GM12878 (cell line): Measurements from ENCODE around the gene DIAPH2. TPM values are rescaled to one million over a fixed set of nuclear protein-coding genes. Genes with fewer than 3 reads are reported as not detected.

Experiments used
- ATAC-seq: fragments of 200-7000 bp; cut with Tn5 transposase; 3 replicates; pipeline ENCODE4 v1.9.1; 2020; ENCODE audit warnings: mild to moderate bottlenecking, moderate library complexity
- BruUV-seq: library from RNA; stranded (reverse); fragments of 400-500 nt; replicated peaks from 2 replicates; lab custom pipeline; 2021; lab: Mats Ljungman, UMichigan
- CTCF ChIA-PET: fragments of 300-600 bp; sonication (Branson Sonifier 250); formaldehyde crosslinking; extraction: SDS; loops from one replicate; lab custom pipeline; 2021; ENCODE audit warnings: inconsistent platforms; lab: Yijun Ruan, JAX
- POLR2A ChIA-PET: fragments of 350-600 bp; formaldehyde crosslinking; extraction: SDS; loops from one replicate; lab custom pipeline; 2021; ENCODE audit warnings: inconsistent platforms; lab: Charles Lee
- RAD21 ChIA-PET: fragments of 300-600 bp; sonication (Branson Sonifier 250); formaldehyde crosslinking; loops from one replicate; lab custom pipeline; 2023; ENCODE audit warnings: antibody characterized with exemption; ENCODE audit not compliant: unreplicated experiment; lab: Charles Lee
- SMC1A ChIA-PET: fragments of 300-600 bp; sonication (Branson Sonifier 250); formaldehyde crosslinking; loops from one replicate; lab custom pipeline; 2023; ENCODE audit not compliant: unreplicated experiment, uncharacterized antibody; lab: Charles Lee
- DNase-seq: peaks from one replicate; pipeline ENCODE4 v3.0.0-alpha.2; 2011; ENCODE audit warnings: low read depth, low spot score
- FAIRE-seq: peaks from 3 replicates; lab custom pipeline; 2011; peaks lifted over from hg19 to GRCh38; lab: Jason Lieb, UNC
- H2AFZ ChIP-seq: 2 replicates; pipeline ENCODE4 v1.6.0; 2011; ENCODE audit warnings: low read depth, low read length, control low read depth; ENCODE audit not compliant: control insufficient read depth
- H3K27ac ChIP-seq: 2 replicates; pipeline ENCODE4 v1.5.1; 2011; ENCODE audit warnings: control low read depth; ENCODE audit not compliant: control insufficient read depth, insufficient read depth
- H3K27me3 ChIP-seq, 2 experiments: replicated peaks in 1 of 2; 2 replicates each; pipeline versions ENCODE4 v1.6.0 to v1.6.1; 2011; ENCODE audit warnings: low read length in 1 of 2; ENCODE audit not compliant: control insufficient read depth in 2 of 2, insufficient read depth in 2 of 2
- H3K36me3 ChIP-seq, 2 experiments: 2 replicates each; pipeline ENCODE4 v1.5.1; 2011; ENCODE audit warnings: low read length in 1 of 2; ENCODE audit not compliant: control insufficient read depth in 2 of 2, insufficient read depth in 2 of 2
- H3K4me1 ChIP-seq: 2 replicates; pipeline ENCODE4 v1.6.1; 2011; ENCODE audit warnings: mild to moderate bottlenecking, low read length, moderate library complexity, mixed read lengths; ENCODE audit not compliant: control insufficient read depth, insufficient read depth
- H3K4me2 ChIP-seq: 2 replicates; pipeline ENCODE4 v1.6.0; 2011; ENCODE audit warnings: control low read depth; ENCODE audit not compliant: control insufficient read depth, insufficient read depth
- H3K4me3 ChIP-seq: fragments of 200-600 bp; sonication (generic); 2 replicates; pipeline ENCODE4 v1.5.1; 2016
- H3K79me2 ChIP-seq: 2 replicates; pipeline ENCODE4 v1.6.0; 2011; ENCODE audit warnings: low read length; ENCODE audit not compliant: control insufficient read depth, insufficient read depth
- H3K9ac ChIP-seq: 2 replicates; pipeline ENCODE4 v1.8.0; 2011; ENCODE audit warnings: low read length, control low read depth, mixed read lengths; ENCODE audit not compliant: control insufficient read depth, insufficient read depth
- H3K9me3 ChIP-seq: replicated peaks from 3 replicates; pipeline ENCODE4 v1.5.1; 2011; ENCODE audit warnings: mild to moderate bottlenecking, low read length; ENCODE audit not compliant: control insufficient read depth, insufficient read depth
- H4K20me1 ChIP-seq: 2 replicates; pipeline ENCODE4 v1.6.0; 2011; ENCODE audit not compliant: control insufficient read depth, insufficient read depth
- E4F1 ChIP-seq: fragments of 450-650 bp; IDR thresholded peaks from 2 replicates; pipeline ENCODE4 v1.6.1; 2018; ENCODE audit warnings: borderline replicate concordance, mild to moderate bottlenecking; ENCODE audit not compliant: partially characterized antibody
- NBN ChIP-seq: fragments of 450-650 bp; IDR thresholded peaks from 2 replicates; pipeline ENCODE4 v1.6.1; 2016
- POU2F2 ChIP-seq: IDR thresholded peaks from 3 replicates; pipeline ENCODE4 v1.6.1; 2011; ENCODE audit warnings: low read depth, mild to moderate bottlenecking, low read length, borderline replicate concordance
- RELA ChIP-seq: fragments of 450-650 bp; IDR thresholded peaks from 2 replicates; pipeline ENCODE4 v1.8.0; 2014; ENCODE audit warnings: borderline replicate concordance; ENCODE audit not compliant: partially characterized antibody
- TCF7 ChIP-seq: IDR thresholded peaks from 2 replicates; pipeline ENCODE4 v1.6.1; 2014; ENCODE audit warnings: antibody characterized with exemption, borderline replicate concordance
- WGBS: methylation state at CpG from one replicate; pipeline ENCODE4 v1.1.6; 2016; ENCODE audit warnings: low lambda C conversion rate; ENCODE audit not compliant: insufficient replicate concordance, insufficient coverage; ENCODE audit errors: missing lambda C conversion rate; 5-methylcytosine and 5-hydroxymethylcytosine counted together
- in situ Hi-C: fragments of 300-500 bp; cut with MboI; formaldehyde crosslinking; loops from 9 replicates; pipeline ENCODE4 v1.14.3; 2018; ENCODE audit warnings: mixed read lengths
- intact Hi-C: fragments of 100-400 bp; cut with micrococcal nuclease; formaldehyde crosslinking; loops from one replicate; pipeline ENCODE4 v1.14.2; 2022; ENCODE audit not compliant: unreplicated experiment
- polyA plus RNA-seq, 11 experiments: library from polyadenylated mRNA; depleted of rRNA in 4 of 11; unstranded in 6 of 11; stranded (reverse) in 5 of 11; fragments of >200 nt; fragmentation: Nextera tagmentation in 4 of 11; fragmentation: Illumina TruSeq in 1 of 11; extraction: Ambion mirVana in 4 of 11; extraction: Trizol in 1 of 11; gene quantifications; 1 replicate in 1 of 11; 2 replicates in 10 of 11; pipeline versions ENCODE4 v1.2.1 to v1.2.3, GENCODE V29; 2011 to 2016; ENCODE audit warnings: inconsistent platforms in 2 of 11, missing spikeins in 2 of 11, low read depth in 1 of 11
- total RNA-seq, 4 experiments: library from RNA; depleted of rRNA in 3 of 4; stranded (reverse); fragments of >200 nt in 3 of 4; fragmentation: Illumina TruSeq in 1 of 4; extraction: Trizol in 1 of 4; gene quantifications; 2 replicates each; pipeline versions ENCODE4 v1.2.1 to v1.2.3, GENCODE V29; 2013 to 2021
- TF ChIP-seq, protein P1 (sequence below), 3 experiments: IDR thresholded peaks in 2 of 3; conservative IDR thresholded peaks in 1 of 3; 2 replicates each; pipeline ENCODE4 v1.5.1; 2011; ENCODE audit warnings: low read depth in 3 of 3, low read length in 3 of 3, mild to moderate bottlenecking in 3 of 3, control low read depth in 2 of 3, moderate library complexity in 2 of 3, inconsistent platforms in 1 of 3, mixed read lengths in 1 of 3; ENCODE audit not compliant: control insufficient read depth in 2 of 3, insufficient read depth in 1 of 3; ENCODE audit errors: extremely low read depth in 1 of 3
- TF ChIP-seq, protein P2 (sequence below): fragments of 450-650 bp; IDR thresholded peaks from 2 replicates; pipeline ENCODE4 v1.6.1; 2017; ENCODE audit warnings: antibody characterized with exemption, mild to moderate bottlenecking, moderate library complexity
- TF ChIP-seq, protein P3 (sequence below): fragments of 450-650 bp; formaldehyde crosslinking; IDR thresholded peaks from 2 replicates; pipeline ENCODE4 v1.4.0; 2020; ENCODE audit warnings: mild to moderate bottlenecking, moderate library complexity

The DIAPH2 gene
- total and polyA plus RNA-seq, 10 of the 15 experiments (the other 5 are each of a cell fraction or from before 2014, with no cell fraction given): 2.2 to 16.6 (median 8.8) TPM

DNA sequence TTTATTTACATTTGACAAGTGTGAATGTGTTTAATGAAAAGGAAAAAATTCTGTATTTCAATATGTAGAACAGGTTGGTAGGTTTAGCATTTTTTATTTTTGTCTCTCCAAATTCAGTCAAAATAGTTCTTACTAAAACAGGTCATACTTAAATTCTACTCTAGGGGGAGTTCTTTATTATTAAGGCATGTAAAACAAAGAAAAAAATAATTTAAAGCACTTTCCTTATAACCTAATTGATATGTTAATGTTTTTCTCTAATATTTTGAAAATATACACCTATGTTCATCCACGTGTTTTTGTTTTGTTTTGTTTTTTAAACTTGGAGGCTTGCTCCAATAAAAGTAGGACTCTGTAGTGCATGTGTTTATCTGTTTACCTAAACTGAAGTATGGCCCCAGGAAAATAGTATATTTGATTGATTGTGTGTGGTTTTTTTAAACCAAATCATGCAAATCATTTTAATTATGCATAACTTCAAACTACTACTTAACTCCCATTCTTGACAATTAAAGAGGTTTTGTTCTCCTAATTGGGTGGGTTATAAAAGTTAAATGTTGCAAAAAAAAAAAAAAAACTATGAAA, 761.7 kb downstream of the DIAPH2 start:
- Histone ChIP-seq H3K27me3 (no peaks in the 10 kb centered on the region), H4K20me1 (no peaks in the 10 kb centered on the region), H2AFZ (no peak overlapping the region), H3K4me1 (no peaks in the 10 kb centered on the region), H3K9ac (no peak overlapping the region), H3K4me2 (no peak overlapping the region), H3K27ac (no peak overlapping the region), H3K9me3 (no peaks in the 10 kb centered on the region), H3K79me2 (no peaks in the 10 kb centered on the region), H3K36me3 (no peaks in the 10 kb centered on the region), H3K4me3 (no peak overlapping the region)
- RAD21 ChIA-PET: interaction anchor here (0.9 kb wide), 1 partner anchor 140 kb away, joined by 3 read pairs; no protein-coding TSS in a partner anchor
- no peak for FAIRE-seq
- CTCF ChIA-PET: interaction anchor here (0.8 to 2.4 kb wide), 4 partner anchors 14 to 238 kb away, joined by 4 to 7 read pairs (median 6); no protein-coding TSS in a partner anchor
- intact Hi-C loops (no loop called here), in situ Hi-C loops (no loop called here)
- SMC1A ChIA-PET: interaction anchor here (0.6 to 0.7 kb wide), 2 partner anchors 33 to 48 kb away, joined by 3 read pairs; no protein-coding TSS in a partner anchor
- no peak for DNase-seq
- 0% methylated on average over 1 of the region's 1 CpG for WGBS
- no TSS peak for BruUV-seq
- POLR2A ChIA-PET: no interaction called here
- TF ChIP-seq, protein P1, sequence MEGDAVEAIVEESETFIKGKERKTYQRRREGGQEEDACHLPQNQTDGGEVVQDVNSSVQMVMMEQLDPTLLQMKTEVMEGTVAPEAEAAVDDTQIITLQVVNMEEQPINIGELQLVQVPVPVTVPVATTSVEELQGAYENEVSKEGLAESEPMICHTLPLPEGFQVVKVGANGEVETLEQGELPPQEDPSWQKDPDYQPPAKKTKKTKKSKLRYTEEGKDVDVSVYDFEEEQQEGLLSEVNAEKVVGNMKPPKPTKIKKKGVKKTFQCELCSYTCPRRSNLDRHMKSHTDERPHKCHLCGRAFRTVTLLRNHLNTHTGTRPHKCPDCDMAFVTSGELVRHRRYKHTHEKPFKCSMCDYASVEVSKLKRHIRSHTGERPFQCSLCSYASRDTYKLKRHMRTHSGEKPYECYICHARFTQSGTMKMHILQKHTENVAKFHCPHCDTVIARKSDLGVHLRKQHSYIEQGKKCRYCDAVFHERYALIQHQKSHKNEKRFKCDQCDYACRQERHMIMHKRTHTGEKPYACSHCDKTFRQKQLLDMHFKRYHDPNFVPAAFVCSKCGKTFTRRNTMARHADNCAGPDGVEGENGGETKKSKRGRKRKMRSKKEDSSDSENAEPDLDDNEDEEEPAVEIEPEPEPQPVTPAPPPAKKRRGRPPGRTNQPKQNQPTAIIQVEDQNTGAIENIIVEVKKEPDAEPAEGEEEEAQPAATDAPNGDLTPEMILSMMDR (IDR thresholded peaks at IDR 0.05 in 2 of 3, conservative IDR thresholded peaks at IDR 0.05 in 1 of 3; ENCODE audit: control insufficient read depth in 2 of 3, extremely low read depth in 1 of 3, insufficient read depth in 1 of 3, low read depth in 3 of 3, low read length in 3 of 3): peak in 1 of 3 experiments; percentile 14; a peak in 1 of 6 replicates
- no peak for TF ChIP-seq RELA
- no peak for TF ChIP-seq TCF7
- TF ChIP-seq, protein P2, sequence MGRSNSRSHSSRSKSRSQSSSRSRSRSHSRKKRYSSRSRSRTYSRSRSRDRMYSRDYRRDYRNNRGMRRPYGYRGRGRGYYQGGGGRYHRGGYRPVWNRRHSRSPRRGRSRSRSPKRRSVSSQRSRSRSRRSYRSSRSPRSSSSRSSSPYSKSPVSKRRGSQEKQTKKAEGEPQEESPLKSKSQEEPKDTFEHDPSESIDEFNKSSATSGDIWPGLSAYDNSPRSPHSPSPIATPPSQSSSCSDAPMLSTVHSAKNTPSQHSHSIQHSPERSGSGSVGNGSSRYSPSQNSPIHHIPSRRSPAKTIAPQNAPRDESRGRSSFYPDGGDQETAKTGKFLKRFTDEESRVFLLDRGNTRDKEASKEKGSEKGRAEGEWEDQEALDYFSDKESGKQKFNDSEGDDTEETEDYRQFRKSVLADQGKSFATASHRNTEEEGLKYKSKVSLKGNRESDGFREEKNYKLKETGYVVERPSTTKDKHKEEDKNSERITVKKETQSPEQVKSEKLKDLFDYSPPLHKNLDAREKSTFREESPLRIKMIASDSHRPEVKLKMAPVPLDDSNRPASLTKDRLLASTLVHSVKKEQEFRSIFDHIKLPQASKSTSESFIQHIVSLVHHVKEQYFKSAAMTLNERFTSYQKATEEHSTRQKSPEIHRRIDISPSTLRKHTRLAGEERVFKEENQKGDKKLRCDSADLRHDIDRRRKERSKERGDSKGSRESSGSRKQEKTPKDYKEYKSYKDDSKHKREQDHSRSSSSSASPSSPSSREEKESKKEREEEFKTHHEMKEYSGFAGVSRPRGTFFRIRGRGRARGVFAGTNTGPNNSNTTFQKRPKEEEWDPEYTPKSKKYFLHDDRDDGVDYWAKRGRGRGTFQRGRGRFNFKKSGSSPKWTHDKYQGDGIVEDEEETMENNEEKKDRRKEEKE: no peak
- TF ChIP-seq, protein P3, sequence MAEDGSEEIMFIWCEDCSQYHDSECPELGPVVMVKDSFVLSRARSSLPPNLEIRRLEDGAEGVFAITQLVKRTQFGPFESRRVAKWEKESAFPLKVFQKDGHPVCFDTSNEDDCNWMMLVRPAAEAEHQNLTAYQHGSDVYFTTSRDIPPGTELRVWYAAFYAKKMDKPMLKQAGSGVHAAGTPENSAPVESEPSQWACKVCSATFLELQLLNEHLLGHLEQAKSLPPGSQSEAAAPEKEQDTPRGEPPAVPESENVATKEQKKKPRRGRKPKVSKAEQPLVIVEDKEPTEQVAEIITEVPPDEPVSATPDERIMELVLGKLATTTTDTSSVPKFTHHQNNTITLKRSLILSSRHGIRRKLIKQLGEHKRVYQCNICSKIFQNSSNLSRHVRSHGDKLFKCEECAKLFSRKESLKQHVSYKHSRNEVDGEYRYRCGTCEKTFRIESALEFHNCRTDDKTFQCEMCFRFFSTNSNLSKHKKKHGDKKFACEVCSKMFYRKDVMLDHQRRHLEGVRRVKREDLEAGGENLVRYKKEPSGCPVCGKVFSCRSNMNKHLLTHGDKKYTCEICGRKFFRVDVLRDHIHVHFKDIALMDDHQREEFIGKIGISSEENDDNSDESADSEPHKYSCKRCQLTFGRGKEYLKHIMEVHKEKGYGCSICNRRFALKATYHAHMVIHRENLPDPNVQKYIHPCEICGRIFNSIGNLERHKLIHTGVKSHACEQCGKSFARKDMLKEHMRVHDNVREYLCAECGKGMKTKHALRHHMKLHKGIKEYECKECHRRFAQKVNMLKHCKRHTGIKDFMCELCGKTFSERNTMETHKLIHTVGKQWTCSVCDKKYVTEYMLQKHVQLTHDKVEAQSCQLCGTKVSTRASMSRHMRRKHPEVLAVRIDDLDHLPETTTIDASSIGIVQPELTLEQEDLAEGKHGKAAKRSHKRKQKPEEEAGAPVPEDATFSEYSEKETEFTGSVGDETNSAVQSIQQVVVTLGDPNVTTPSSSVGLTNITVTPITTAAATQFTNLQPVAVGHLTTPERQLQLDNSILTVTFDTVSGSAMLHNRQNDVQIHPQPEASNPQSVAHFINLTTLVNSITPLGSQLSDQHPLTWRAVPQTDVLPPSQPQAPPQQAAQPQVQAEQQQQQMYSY: no peak
- no peak for TF ChIP-seq NBN
- no peak for TF ChIP-seq E4F1
- no peak for TF ChIP-seq POU2F2
- peak; percentile 36; the same call in 1 of the 3 replicates for ATAC-seq
